Psoas muscle (tissue), 8 donors: ENCODE measurements around the gene RBM17. TPM values are rescaled to one million over a fixed set of nuclear protein-coding genes. Genes with fewer than 3 reads are reported as not detected.
A peak's percentile ranks its signal among the peaks of the same experiment; 100 is the strongest.
"Not testable (repeated sequence)": the region's sequence is repeated elsewhere in the genome, so short reads cannot be mapped to it uniquely, and the experiment has no call there.

Experiments
- ATAC-seq, 4 donors: fragments of 200-7000 bp; cut with Tn5 transposase; one replicate each; pipeline ENCODE4 v1.9.1; 2020; ENCODE audit warnings: moderate library complexity in 3 of 4, mild to moderate bottlenecking in 2 of 4
- DNase-seq, 2 donors: peaks; one replicate each; pipeline ENCODE4 v3.0.0-alpha.2; 2020
- H3K27ac ChIP-seq: fragments of 200-600 bp; one replicate; pipeline ENCODE4 v1.8.0; 2022
- H3K27me3 ChIP-seq, 3 donors: fragments of 200-600 bp in 1 of 3; one replicate each; pipeline versions ENCODE4 v1.6.1 to v1.8.0; 2013 to 2022; ENCODE audit warnings: low read length in 2 of 3, mild to moderate bottlenecking in 2 of 3, moderate library complexity in 1 of 3; ENCODE audit not compliant: insufficient read depth in 3 of 3
- H3K36me3 ChIP-seq, 2 donors: fragments of 200-600 bp in 1 of 2; one replicate each; pipeline versions ENCODE4 v1.6.1 to v1.8.0; 2013 to 2022; ENCODE audit warnings: low read depth in 1 of 2, mild to moderate bottlenecking in 1 of 2, moderate library complexity in 1 of 2; ENCODE audit not compliant: insufficient read depth in 1 of 2
- H3K4me1 ChIP-seq: fragments of 200-600 bp; one replicate; pipeline ENCODE4 v1.8.0; 2022
- H3K4me3 ChIP-seq: fragments of 200-600 bp; one replicate; pipeline ENCODE4 v1.8.0; 2022; ENCODE audit warnings: mild to moderate bottlenecking
- H3K9me3 ChIP-seq: fragments of 200-600 bp; one replicate; pipeline ENCODE4 v1.8.0; 2022
- WGBS, 3 donors: extraction: QIAGEN DNeasy Blood & Tissue Kit; methylation state at CpG; one replicate each; pipeline versions ENCODE4 v1.1.6 to v1.1.7; 2013; 5-methylcytosine and 5-hydroxymethylcytosine counted together
- intact Hi-C, 2 donors: fragments of 100-400 bp; cut with DNase I; formaldehyde crosslinking; loops; one replicate each; pipeline versions ENCODE4 v1.11.0 to v1.14.2; 2022
- polyA plus RNA-seq, 3 donors: library from polyadenylated mRNA; stranded (reverse); fragments of 200-250 nt; gene quantifications; one replicate each; pipeline ENCODE4 v1.2.3, GENCODE V29; 2013
- total RNA-seq, 4 donors: library from RNA; stranded (reverse); fragmentation: NEBNext Ultra II Directional in 2 of 4; extraction: Animal tissue kit (Norgen Biotek cat#: 25700) in 2 of 4; gene quantifications; one replicate each; pipeline versions ENCODE4 v1.2.1 to v1.2.4, GENCODE V29; 2021 to 2023
- TF ChIP-seq, protein P1 (sequence below): fragments of 200-600 bp; IDR thresholded peaks from one replicate; pipeline ENCODE4 v1.8.0; 2022; ENCODE audit warnings: antibody characterized with exemption
- donor health status: healthy with polysubstance abuse.
- donor health status: DM: no; HTN: no; CAD: no; lungs with moderate emphysema.
- donor health status: Bipolar disorder and iron deficiency.
- donor health status: healthy.
- donor health status: DM: yes; HTN: yes; CAD: no.
- donor health status: DM: no; HTN: no; CAD: no.
- donor health status: DM: no; HTN: no; CAD: no.
- donor health status: DM: yes; HTN: yes; CAD: no.

RBM17 gene
- total and polyA plus RNA-seq, 7 donors = 74.4 to 157 (median 95.9) TPM

- Histone ChIP-seq H3K4me3 (no peak overlapping the region), H3K9me3 (no peaks in the 10 kb centered on the region), H3K27me3 (no peaks in the 10 kb centered on the region), H3K27ac (no peak overlapping the region), H3K36me3 (peaks cover 13 to 85% of the 10 kb centered on the region in 2 donors), H3K4me1 (no peaks in the 10 kb centered on the region)
- DNase-seq (no peak), ATAC-seq (no peak)
- TF ChIP-seq, protein P1, sequence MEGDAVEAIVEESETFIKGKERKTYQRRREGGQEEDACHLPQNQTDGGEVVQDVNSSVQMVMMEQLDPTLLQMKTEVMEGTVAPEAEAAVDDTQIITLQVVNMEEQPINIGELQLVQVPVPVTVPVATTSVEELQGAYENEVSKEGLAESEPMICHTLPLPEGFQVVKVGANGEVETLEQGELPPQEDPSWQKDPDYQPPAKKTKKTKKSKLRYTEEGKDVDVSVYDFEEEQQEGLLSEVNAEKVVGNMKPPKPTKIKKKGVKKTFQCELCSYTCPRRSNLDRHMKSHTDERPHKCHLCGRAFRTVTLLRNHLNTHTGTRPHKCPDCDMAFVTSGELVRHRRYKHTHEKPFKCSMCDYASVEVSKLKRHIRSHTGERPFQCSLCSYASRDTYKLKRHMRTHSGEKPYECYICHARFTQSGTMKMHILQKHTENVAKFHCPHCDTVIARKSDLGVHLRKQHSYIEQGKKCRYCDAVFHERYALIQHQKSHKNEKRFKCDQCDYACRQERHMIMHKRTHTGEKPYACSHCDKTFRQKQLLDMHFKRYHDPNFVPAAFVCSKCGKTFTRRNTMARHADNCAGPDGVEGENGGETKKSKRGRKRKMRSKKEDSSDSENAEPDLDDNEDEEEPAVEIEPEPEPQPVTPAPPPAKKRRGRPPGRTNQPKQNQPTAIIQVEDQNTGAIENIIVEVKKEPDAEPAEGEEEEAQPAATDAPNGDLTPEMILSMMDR = no peak
- intact Hi-C loops = no loop called here
- WGBS, 3 donors = 67 to 69% (median 69%) methylated on average over 8 of the region's 8 CpGs
These were observed 14.8 kb downstream of the RBM17 start for GRCh38 chr10:6103591-6103990.

DNA sequence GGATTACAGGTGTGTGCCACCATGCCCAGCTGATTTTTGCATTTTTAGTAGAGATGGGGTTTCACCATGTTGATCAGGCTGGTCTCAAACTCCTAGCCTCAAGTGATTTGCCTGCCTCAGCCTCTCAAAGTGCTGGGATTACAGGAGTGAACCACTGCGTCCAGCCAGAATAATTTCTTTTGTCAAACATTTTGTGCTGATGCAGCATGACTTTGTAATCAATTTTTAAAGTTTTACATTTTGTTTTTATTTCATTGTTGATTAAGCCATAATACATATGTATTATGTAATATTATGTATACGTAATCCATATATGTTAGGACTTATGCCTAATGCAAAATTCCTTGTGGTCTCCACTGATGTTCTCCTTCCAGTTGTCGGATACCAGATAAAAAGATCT, 18.8 kb downstream of the RBM17 start:
- H3K27ac ChIP-seq, ATAC-seq, H3K9me3 ChIP-seq, H3K27me3 ChIP-seq, H3K4me3 ChIP-seq, H3K4me1 ChIP-seq, DNase-seq: not testable (repeated sequence)
- 94 to 95% (median 95%) methylated on average over 3 of the region's 3 CpGs for WGBS, 3 donors
- intact Hi-C loops = loop anchor here (1.0 to 5.0 kb wide), 4 partner anchors 43 to 296 kb away; partner anchors contain the start of gene PFKFB3 (in 2 of the 2)
- peaks cover 17 to 94% of the 10 kb centered on the region in 2 donors for H3K36me3 ChIP-seq

DNA sequence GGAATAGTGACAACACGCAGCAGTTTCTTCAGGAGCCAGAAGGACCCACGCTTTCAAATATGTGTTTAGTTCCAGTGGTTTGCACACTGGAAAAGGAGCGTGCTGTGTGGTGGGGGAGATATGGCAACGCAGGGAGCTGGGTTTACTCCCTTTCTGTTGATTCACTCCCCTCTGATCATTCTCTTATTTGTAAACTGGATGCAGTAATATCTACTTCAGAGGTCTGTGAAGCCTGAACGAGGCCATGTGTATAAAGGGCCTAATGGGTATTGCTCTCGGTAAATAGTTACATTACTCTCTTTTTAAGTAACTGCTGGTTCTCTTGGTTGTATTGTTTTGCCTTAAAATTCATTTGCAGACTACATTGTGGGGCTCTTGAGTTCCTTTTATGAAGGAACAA, 19.2 kb downstream of the RBM17 start:
- Histone ChIP-seq H3K4me1 (peaks cover 13% of the 10 kb centered on the region), H3K36me3 (peaks cover 17 to 94% of the 10 kb centered on the region in 2 donors), H3K9me3 (no peaks in the 10 kb centered on the region), H3K27me3 (no peaks in the 10 kb centered on the region), H3K27ac (no peak overlapping the region), H3K4me3 (no peak overlapping the region)
- ATAC-seq = no peak
- no peak for DNase-seq
- intact Hi-C loops = loop anchor here (1.0 to 5.0 kb wide), 4 partner anchors 43 to 295 kb away; partner anchors contain the start of gene PFKFB3 (in 2 of the 2)
- TF ChIP-seq, protein P1 = no peak
- 78 to 81% (median 80%) methylated on average over 6 of the region's 6 CpGs for WGBS, 3 donors

DNA sequence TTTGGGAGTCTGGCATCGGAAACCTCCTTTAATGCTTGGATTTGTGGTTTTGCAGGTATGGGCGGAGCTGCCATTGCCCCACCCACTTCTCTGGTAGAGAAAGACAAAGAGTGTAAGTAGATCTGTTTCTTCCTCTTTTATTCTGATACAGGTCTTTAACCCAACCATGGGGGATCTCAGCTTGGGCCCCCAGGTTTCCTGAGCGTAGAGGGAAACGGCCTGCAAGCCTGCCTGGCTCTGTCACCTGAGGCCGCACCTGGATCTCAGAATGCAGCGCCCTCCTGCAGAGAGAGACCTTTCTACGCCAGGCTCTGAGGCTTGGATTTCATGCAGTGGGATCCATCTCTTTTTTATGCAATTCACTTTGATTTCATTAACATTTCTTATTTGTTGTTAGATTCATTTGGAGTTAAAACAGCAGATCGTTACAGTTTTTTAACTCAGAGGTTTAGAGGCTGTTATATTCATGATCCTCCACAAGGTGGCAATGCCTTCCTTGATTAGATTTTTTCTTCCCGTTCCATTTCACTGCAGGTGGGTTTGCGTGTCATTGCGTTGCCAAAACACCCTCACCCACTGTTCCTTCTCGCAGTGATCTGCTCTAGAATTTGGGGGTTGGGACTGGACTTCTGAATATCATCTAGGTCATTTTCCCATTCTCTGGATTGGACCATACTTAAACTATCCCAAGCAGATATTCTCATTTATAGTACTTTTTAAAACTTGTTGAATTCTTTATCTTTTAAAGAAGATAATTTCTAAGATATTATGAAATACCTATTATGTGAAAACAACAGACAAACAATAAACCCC, 20.0 kb downstream of the RBM17 start:
- H3K36me3 ChIP-seq = peaks cover 17 to 94% of the 10 kb centered on the region in 2 donors
- H3K27ac ChIP-seq = peak overlapping the region; percentile 12
- TF ChIP-seq, protein P1 = peak; percentile 82
- 42 to 49% (median 45%) methylated on average over 12 of the region's 12 CpGs for WGBS, 3 donors
- no peak for DNase-seq
- peaks cover 16% of the 10 kb centered on the region for H3K4me1 ChIP-seq
- peak; percentile 39 to 61 (median 57) for ATAC-seq
- H3K4me3 ChIP-seq = no peak overlapping the region
- intact Hi-C loops = loop anchor here (1.0 to 5.0 kb wide), 4 partner anchors 42 to 294 kb away; partner anchors contain the start of gene PFKFB3 (in 2 of the 2)
- no peaks in the 10 kb centered on the region for H3K27me3 ChIP-seq
- H3K9me3 ChIP-seq = no peaks in the 10 kb centered on the region

DNA sequence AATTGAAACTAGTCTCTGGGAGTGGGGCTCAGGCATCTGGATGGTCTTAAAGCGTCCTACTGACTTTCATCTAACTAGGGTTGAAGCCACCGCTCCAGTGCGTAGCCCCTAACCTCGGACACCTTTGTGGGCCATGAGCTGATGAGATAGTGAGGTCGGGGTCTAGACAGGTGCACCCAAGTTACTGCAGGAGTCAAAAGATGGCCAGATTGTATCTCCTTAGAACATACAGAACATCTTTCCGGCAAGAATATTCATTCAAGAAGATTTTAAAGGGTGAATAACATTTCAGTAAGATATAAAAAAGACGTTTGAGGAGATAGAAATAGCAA, 20.6 kb downstream of the RBM17 start:
- TF ChIP-seq, protein P1 = no peak
- no peak overlapping the region for H3K4me3 ChIP-seq
- H3K9me3 ChIP-seq = no peaks in the 10 kb centered on the region
- DNase-seq = no peak
- H3K27me3 ChIP-seq = no peaks in the 10 kb centered on the region
- peaks cover 17 to 95% of the 10 kb centered on the region in 2 donors for H3K36me3 ChIP-seq
- H3K27ac ChIP-seq = peak overlapping the region; percentile 12
- intact Hi-C loops = loop anchor here (2.0 to 5.0 kb wide), 3 partner anchors 41 to 293 kb away; partner anchors contain the start of gene PFKFB3 (in 2 of the 2)
- peaks cover 22% of the 10 kb centered on the region for H3K4me1 ChIP-seq
- whole genome bisulfite sequencing, 3 donors = 84 to 86% (median 85%) methylated on average over 7 of the region's 7 CpGs
- ATAC-seq = no peak
